ENCODE data around the gene MARCHF3.
"Not testable (repeated sequence)": the region's sequence is repeated elsewhere in the genome, so short reads cannot be mapped to it uniquely, and the experiment has no call there.

MARCHF3 gene

GRCh38 chr5:127011961-127012644, 18.3 kb downstream of the MARCHF3 start:
- no peak for DNase-seq (ENCODE audit: low read depth)

GRCh38 chr5:127011153-127011552, 19.2 kb downstream of the MARCHF3 start:
- DNase-seq (ENCODE audit: low read depth): no peak

- no peak for DNase-seq (ENCODE audit: low read depth)
These were observed 20.0 kb downstream of the MARCHF3 start for GRCh38 chr5:127010362-127010761.

GRCh38 chr5:127009784-127010183, 20.6 kb downstream of the MARCHF3 start:
- no peak for DNase-seq (ENCODE audit: low read depth)

GRCh38 chr5:127008300-127008975, 21.9 kb downstream of the MARCHF3 start:
- no peak for DNase-seq (ENCODE audit: low read depth)

- no peak for DNase-seq (ENCODE audit: low read depth)
These were observed 22.8 kb downstream of the MARCHF3 start for GRCh38 chr5:127007522-127007921.

GRCh38 chr5:127006744-127007143, 23.6 kb downstream of the MARCHF3 start:
- DNase-seq (ENCODE audit: low read depth): no peak

GRCh38 chr5:127005282-127005681, 25.1 kb downstream of the MARCHF3 start:
- not testable (repeated sequence) for DNase-seq (ENCODE audit: low read depth)

GRCh38 chr5:127004721-127005120, 25.6 kb downstream of the MARCHF3 start:
- DNase-seq (ENCODE audit: low read depth): no peak

GRCh38 chr5:127003798-127004495, 26.4 kb downstream of the MARCHF3 start:
- no peak for DNase-seq (ENCODE audit: low read depth)

GRCh38 chr5:127002390-127002789, 28.0 kb downstream of the MARCHF3 start:
- DNase-seq (ENCODE audit: low read depth): no peak

- no peak for DNase-seq (ENCODE audit: low read depth)
These were observed 28.6 kb downstream of the MARCHF3 start for GRCh38 chr5:127001621-127002296.

- DNase-seq (ENCODE audit: low read depth): no peak
These were observed 31.3 kb downstream of the MARCHF3 start for GRCh38 chr5:126998895-126999570.

- DNase-seq (ENCODE audit: low read depth): no peak
These were observed 32.1 kb downstream of the MARCHF3 start for GRCh38 chr5:126998201-126998631.

- DNase-seq (ENCODE audit: low read depth): no peak
These were observed 34.7 kb downstream of the MARCHF3 start for GRCh38 chr5:126995689-126996088.

GRCh38 chr5:126995039-126995438, 35.3 kb downstream of the MARCHF3 start:
- no peak for DNase-seq (ENCODE audit: low read depth)

- no peak for DNase-seq (ENCODE audit: low read depth)
These were observed 35.9 kb downstream of the MARCHF3 start for GRCh38 chr5:126994485-126994884.

- DNase-seq (ENCODE audit: low read depth): no peak
These were observed 42.3 kb downstream of the MARCHF3 start for GRCh38 chr5:126988021-126988569.

GRCh38 chr5:126987271-126987899, 43.0 kb downstream of the MARCHF3 start:
- no peak for DNase-seq (ENCODE audit: low read depth)

- DNase-seq (ENCODE audit: low read depth): no peak
These were observed 45.7 kb downstream of the MARCHF3 start for GRCh38 chr5:126984632-126985031.

- no peak for DNase-seq (ENCODE audit: low read depth)
These were observed 46.5 kb downstream of the MARCHF3 start for GRCh38 chr5:126983874-126984266.

All from T follicular helper cell (primary cell).